HG03097 (cell line): ENCODE results near the gene PTMA.
A peak's percentile ranks its signal among the peaks of the same experiment; 100 is the strongest.
"Not testable (repeated sequence)": the region's sequence is repeated elsewhere in the genome, so short reads cannot be mapped to it uniquely, and the experiment has no call there.

Source experiments
- ATAC-seq: cut with Tn5 transposase; IDR thresholded peaks from one replicate; pipeline ENCODE4 v1.9.1; 2021; ENCODE audit not compliant: unreplicated experiment, low FRiP score

PTMA gene

GRCh38 chr2:231691251-231691772 lies 17.0 kb upstream of the PTMA start:
- ATAC-seq, result no peak

- no peak for ATAC-seq
Measured at GRCh38 chr2:231692847-231693246, 15.5 kb upstream of the PTMA start.

- ATAC-seq, result no peak
Measured at GRCh38 chr2:231693956-231694355, 14.4 kb upstream of the PTMA start.

- no peak for ATAC-seq
Measured at GRCh38 chr2:231696004-231696367, 12.3 kb upstream of the PTMA start.

- ATAC-seq, result no peak
Measured at GRCh38 chr2:231699006-231699405, 9.3 kb upstream of the PTMA start.

- no peak for ATAC-seq
Measured at GRCh38 chr2:231701456-231702373, 6.6 kb upstream of the PTMA start.

GRCh38 chr2:231704017-231704416 lies 4.3 kb upstream of the PTMA start:
- no peak for ATAC-seq

- ATAC-seq, result peak; percentile 40
Measured at GRCh38 chr2:231706731-231707624, 1.3 kb upstream of the PTMA start.

- peak; percentile 3 for ATAC-seq
Measured at GRCh38 chr2:231707625-231707926, 749 bp upstream of the PTMA start.

- no peak for ATAC-seq
Measured at GRCh38 chr2:231708773-231709635, 679 bp downstream of the PTMA start.

- no peak for ATAC-seq
Measured at GRCh38 chr2:231709636-231709980, 1.3 kb downstream of the PTMA start.

GRCh38 chr2:231709981-231710798 lies 1.9 kb downstream of the PTMA start:
- ATAC-seq, result no peak

- no peak for ATAC-seq
Measured at GRCh38 chr2:231710799-231711676, 2.7 kb downstream of the PTMA start.

GRCh38 chr2:231711677-231712450 lies 3.5 kb downstream of the PTMA start:
- no peak for ATAC-seq

GRCh38 chr2:231712451-231713021 lies 4.2 kb downstream of the PTMA start:
- not testable (repeated sequence) for ATAC-seq

GRCh38 chr2:231713406-231713729 lies 5.0 kb downstream of the PTMA start:
- not testable (repeated sequence) for ATAC-seq

- peak; percentile 27 for ATAC-seq
Measured at GRCh38 chr2:231713730-231714638, 5.7 kb downstream of the PTMA start.
